HG03025 (cell line): Measurements from ENCODE around the gene C1orf159.
"Not testable (repeated sequence)": the region's sequence is repeated elsewhere in the genome, so short reads cannot be mapped to it uniquely, and the experiment has no call there.

ENCODE experiments used
- ATAC-seq: cut with Tn5 transposase; IDR thresholded peaks from one replicate; pipeline ENCODE4 v1.9.1; 2021; ENCODE audit warnings: mild to moderate bottlenecking, moderate library complexity; ENCODE audit not compliant: unreplicated experiment, low FRiP score

Gene C1orf159

GRCh38 chr1:1150100-1150499 lies 34.2 kb upstream of the C1orf159 start:
- no peak for ATAC-seq

- no peak for ATAC-seq
Observed at GRCh38 chr1:1149416-1149815, 33.5 kb upstream of the C1orf159 start.

- ATAC-seq: no peak
Observed at GRCh38 chr1:1148569-1148968, 32.7 kb upstream of the C1orf159 start.

GRCh38 chr1:1148061-1148460 lies 32.2 kb upstream of the C1orf159 start:
- no peak for ATAC-seq

- no peak for ATAC-seq
Observed at GRCh38 chr1:1146596-1146995, 30.7 kb upstream of the C1orf159 start.

- ATAC-seq: no peak
Observed at GRCh38 chr1:1146026-1146425, 30.1 kb upstream of the C1orf159 start.

- ATAC-seq: no peak
Observed at GRCh38 chr1:1145547-1145914, 29.6 kb upstream of the C1orf159 start.

GRCh38 chr1:1144843-1145546 lies 29.1 kb upstream of the C1orf159 start:
- ATAC-seq: no peak

GRCh38 chr1:1144122-1144842 lies 28.4 kb upstream of the C1orf159 start:
- no peak for ATAC-seq

- ATAC-seq: no peak
Observed at GRCh38 chr1:1143636-1144035, 27.7 kb upstream of the C1orf159 start.

- no peak for ATAC-seq
Observed at GRCh38 chr1:1142844-1143243, 27.0 kb upstream of the C1orf159 start.

- not testable (repeated sequence) for ATAC-seq
Observed at GRCh38 chr1:1142352-1142751, 26.5 kb upstream of the C1orf159 start.

GRCh38 chr1:1141911-1142250 lies 26.0 kb upstream of the C1orf159 start:
- ATAC-seq: no peak

- ATAC-seq: no peak
Observed at GRCh38 chr1:1141244-1141910, 25.5 kb upstream of the C1orf159 start.

GRCh38 chr1:1140673-1141072 lies 24.8 kb upstream of the C1orf159 start:
- no peak for ATAC-seq

GRCh38 chr1:1137256-1138045 lies 21.6 kb upstream of the C1orf159 start:
- ATAC-seq: no peak

GRCh38 chr1:1136547-1137230 lies 20.8 kb upstream of the C1orf159 start:
- ATAC-seq: no peak

- no peak for ATAC-seq
Observed at GRCh38 chr1:1135339-1136136, 19.6 kb upstream of the C1orf159 start.

GRCh38 chr1:1134300-1134970 lies 18.5 kb upstream of the C1orf159 start:
- ATAC-seq: no peak
